Middle frontal gyrus (tissue), 1 donor: Measurements from ENCODE around the gene PRSS12.
A peak's percentile ranks its signal among the peaks of the same experiment; 100 is the strongest.
"Not testable (repeated sequence)": the region's sequence is repeated elsewhere in the genome, so short reads cannot be mapped to it uniquely, and the experiment has no call there.

Experiments
- DNase-seq: peaks from one replicate; pipeline ENCODE4 v3.0.0-alpha.2; 2015; ENCODE audit warnings: low spot score; ENCODE audit errors: extremely low spot score

PRSS12 gene

GRCh38 chr4:118278473-118279274, 74.1 kb downstream of the PRSS12 start:
- DNase-seq, result peak; percentile 80

GRCh38 chr4:118277243-118277642, 75.6 kb downstream of the PRSS12 start:
- no peak for DNase-seq

- no peak for DNase-seq
These were observed 76.2 kb downstream of the PRSS12 start for GRCh38 chr4:118276580-118276979.

GRCh38 chr4:118273642-118274041, 79.2 kb downstream of the PRSS12 start:
- DNase-seq, result no peak

- no peak for DNase-seq
These were observed 81.0 kb downstream of the PRSS12 start for GRCh38 chr4:118271788-118272187.

GRCh38 chr4:118270492-118270891, 82.3 kb downstream of the PRSS12 start:
- peak; percentile 53 for DNase-seq

GRCh38 chr4:118268780-118269179, 84.0 kb downstream of the PRSS12 start:
- no peak for DNase-seq

- not testable (repeated sequence) for DNase-seq
These were observed 86.7 kb downstream of the PRSS12 start for GRCh38 chr4:118266145-118266496.

GRCh38 chr4:118265312-118266144, 87.3 kb downstream of the PRSS12 start:
- DNase-seq, result no peak

- DNase-seq, result no peak
These were observed 88.7 kb downstream of the PRSS12 start for GRCh38 chr4:118264096-118264495.

GRCh38 chr4:118260309-118260708, 92.5 kb downstream of the PRSS12 start:
- no peak for DNase-seq

- no peak for DNase-seq
These were observed 93.7 kb downstream of the PRSS12 start for GRCh38 chr4:118259111-118259510.

GRCh38 chr4:118254368-118254767, 98.4 kb downstream of the PRSS12 start:
- DNase-seq, result no peak

- DNase-seq, result no peak
These were observed 102.9 kb downstream of the PRSS12 start for GRCh38 chr4:118249890-118250289.

GRCh38 chr4:118237531-118237930, 115.3 kb downstream of the PRSS12 start:
- no peak for DNase-seq

- DNase-seq, result peak; percentile 46
These were observed 117.2 kb downstream of the PRSS12 start for GRCh38 chr4:118235566-118236120.
